A549 (cell line): ENCODE measurements around the gene SNX27. TPM values are rescaled to one million over a fixed set of nuclear protein-coding genes. Genes with fewer than 3 reads are reported as not detected.

Source experiments
- ATAC-seq, 2 experiments: fragments of 200-7000 bp in 1 of 2; fragments of >200 bp in 1 of 2; cut with Nextera tagmentation in 1 of 2; cut with Tn5 transposase in 1 of 2; 3 replicates each; pipeline versions ENCODE4 v1.8.0 to v1.9.1; 2018 to 2020; ENCODE audit warnings: mild to moderate bottlenecking in 1 of 2, moderate library complexity in 1 of 2
- CTCF ChIA-PET: fragments of 300-600 bp; sonication (Branson Sonifier 250); formaldehyde crosslinking; extraction: SDS; loops from one replicate; lab custom pipeline; 2021; ENCODE audit warnings: antibody characterized with exemption, inconsistent platforms; lab: Yijun Ruan, JAX
- POLR2A ChIA-PET: fragments of 350-600 bp; formaldehyde crosslinking; extraction: SDS; loops from one replicate; lab custom pipeline; 2021; ENCODE audit warnings: antibody characterized with exemption, inconsistent platforms; lab: Yijun Ruan, JAX
- DNase-seq, 2 experiments: peaks; one replicate each; pipeline versions ENCODE4 v3.0.0 to v3.0.0-alpha.2; 2011 to 2016; ENCODE audit warnings: low read depth in 1 of 2, low spot score in 1 of 2
- FAIRE-seq: peaks from 2 replicates; lab custom pipeline; 2011; peaks lifted over from hg19 to GRCh38; lab: Jason Lieb, UNC
- H3K27ac ChIP-seq, 2 experiments: fragments of >200 bp; sonication (Bioruptor Twin); formaldehyde crosslinking; 3 replicates each; pipeline ENCODE4 v1.5.1; 2016 to 2017
- H3K4me1 ChIP-seq: fragments of >200 bp; sonication (Bioruptor Twin); formaldehyde crosslinking; 3 replicates; pipeline ENCODE4 v1.6.1; 2016
- H3K4me2 ChIP-seq: fragments of >200 bp; sonication (Bioruptor Twin); formaldehyde crosslinking; 3 replicates; pipeline ENCODE4 v1.6.1; 2016
- H3K4me3 ChIP-seq: fragments of >200 bp; sonication (Bioruptor Twin); formaldehyde crosslinking; 3 replicates; pipeline ENCODE4 v1.5.1; 2016
- H3K9me3 ChIP-seq: fragments of >200 bp; sonication (Bioruptor Twin); formaldehyde crosslinking; 3 replicates; pipeline ENCODE4 v1.6.1; 2016
- CBX2 ChIP-seq: fragments of 200-600 bp; sonication (generic); IDR thresholded peaks from 2 replicates; pipeline ENCODE4 v1.6.1; 2016; ENCODE audit warnings: low read depth, mild to moderate bottlenecking, borderline replicate concordance
- CEBPB ChIP-seq, 2 experiments: fragments of >200 bp in 1 of 2; sonication (Bioruptor Twin) in 1 of 2; formaldehyde crosslinking in 1 of 2; IDR thresholded peaks; 2 replicates each; pipeline ENCODE4 v1.6.1; 2012 to 2016
- CHD2 ChIP-seq: fragments of 150-350 bp; IDR thresholded peaks from 2 replicates; pipeline ENCODE4 v1.6.1; 2014; ENCODE audit warnings: low read length; ENCODE audit not compliant: partially characterized antibody
- EHF ChIP-seq: fragments of 250-450 bp; sonication (Bioruptor Pico); IDR thresholded peaks from 2 replicates; pipeline ENCODE4 v1.5.0; 2020; ENCODE audit warnings: mild to moderate bottlenecking
- EHMT2 ChIP-seq: fragments of 200-600 bp; sonication (generic); IDR thresholded peaks from 2 replicates; pipeline ENCODE4 v1.6.1; 2016; ENCODE audit warnings: antibody characterized with exemption, low read depth, mild to moderate bottlenecking, moderate library complexity
- EP300 ChIP-seq, 2 experiments: fragments of >200 bp; sonication (Bioruptor Twin); formaldehyde crosslinking; IDR thresholded peaks; 2 replicates in 1 of 2; 3 replicates in 1 of 2; pipeline ENCODE4 v1.6.1; 2016 to 2017
- HEYL ChIP-seq: fragments of 250-450 bp; sonication (Bioruptor Pico); IDR thresholded peaks from 2 replicates; pipeline ENCODE4 v1.8.0; 2021; ENCODE audit warnings: mild to moderate bottlenecking, moderate library complexity
- HMGXB4 ChIP-seq: fragments of 250-450 bp; sonication (Bioruptor Pico); IDR thresholded peaks from 2 replicates; pipeline ENCODE4 v1.5.0; 2021; ENCODE audit warnings: mild to moderate bottlenecking, moderate library complexity, borderline replicate concordance
- HOXA7 ChIP-seq: fragments of 250-450 bp; sonication (Bioruptor Pico); IDR thresholded peaks from 2 replicates; pipeline ENCODE4 v1.5.0; 2020; ENCODE audit warnings: mild to moderate bottlenecking, moderate library complexity
- HOXB5 ChIP-seq: fragments of 250-450 bp; sonication (Bioruptor Pico); IDR thresholded peaks from 2 replicates; pipeline ENCODE4 v1.5.0; 2020; ENCODE audit warnings: mild to moderate bottlenecking, moderate library complexity
- KDM1A ChIP-seq: fragments of 200-600 bp; sonication (generic); IDR thresholded peaks from 2 replicates; pipeline ENCODE4 v1.6.1; 2016; ENCODE audit warnings: low read depth, mild to moderate bottlenecking
- KDM5A ChIP-seq: fragments of 200-600 bp; sonication (generic); IDR thresholded peaks from 2 replicates; pipeline ENCODE4 v1.6.1; 2016; ENCODE audit warnings: antibody characterized with exemption, mild to moderate bottlenecking
- MYC ChIP-seq: IDR thresholded peaks from 2 replicates; pipeline ENCODE4 v1.6.1; 2012; ENCODE audit warnings: mild to moderate bottlenecking, inconsistent platforms, low read length, improper control_type of control experiment, borderline replicate concordance
- NR3C1 ChIP-seq: fragments of >200 bp; sonication (Bioruptor Twin); formaldehyde crosslinking; IDR thresholded peaks from 3 replicates; pipeline ENCODE4 v1.6.1; 2017
- POLR2A ChIP-seq: IDR thresholded peaks from 2 replicates; pipeline ENCODE4 v1.6.1; 2012; ENCODE audit warnings: mild to moderate bottlenecking, low read length
- RARB ChIP-seq: fragments of 250-450 bp; sonication (Bioruptor Pico); IDR thresholded peaks from 2 replicates; pipeline ENCODE4 v1.8.0; 2021; ENCODE audit warnings: mild to moderate bottlenecking, moderate library complexity
- REST ChIP-seq: fragments of 200-600 bp; sonication (generic); IDR thresholded peaks from 2 replicates; pipeline ENCODE4 v1.6.1; 2016; ENCODE audit warnings: antibody characterized with exemption, mild to moderate bottlenecking, moderate library complexity
- RFX5 ChIP-seq: fragments of 450-650 bp; IDR thresholded peaks from 2 replicates; pipeline ENCODE4 v1.7.1; 2014; ENCODE audit warnings: antibody characterized with exemption, mild to moderate bottlenecking, moderate library complexity
- TFCP2L1 ChIP-seq: fragments of 250-450 bp; sonication (Bioruptor Pico); IDR thresholded peaks from 2 replicates; pipeline ENCODE4 v1.5.0; 2021; ENCODE audit warnings: mild to moderate bottlenecking
- ZC3H11A ChIP-seq: fragments of 450-650 bp; IDR thresholded peaks from 2 replicates; pipeline ENCODE4 v1.6.1; 2014; ENCODE audit warnings: antibody characterized with exemption, mild to moderate bottlenecking
- ZFP36 ChIP-seq: fragments of 450-650 bp; IDR thresholded peaks from 2 replicates; pipeline ENCODE4 v1.6.1; 2014; ENCODE audit warnings: borderline replicate concordance; ENCODE audit not compliant: partially characterized antibody
- WGBS: methylation state at CpG from one replicate; pipeline ENCODE4 v1.1.6; 2017; ENCODE audit errors: missing lambda C conversion rate; 5-methylcytosine and 5-hydroxymethylcytosine counted together
- polyA plus RNA-seq, 4 experiments: library from polyadenylated mRNA; depleted of rRNA in 3 of 4; stranded (reverse); fragments of >200 nt; fragmentation: RNase III in 1 of 4; extraction: RNeasy Plus Mini Kit Qiagen cat#74134 plus additional on column Dnase treatment in 1 of 4; gene quantifications; 2 replicates in 3 of 4; 3 replicates in 1 of 4; pipeline ENCODE4 v1.2.3, GENCODE V29; 2011 to 2017
- TF ChIP-seq, protein P1 (sequence below): fragments of >200 bp; sonication (Bioruptor Twin); formaldehyde crosslinking; IDR thresholded peaks from 3 replicates; pipeline ENCODE4 v1.5.1; 2016

Gene SNX27
- polyA plus RNA-seq, 2 of the 4 experiments (the other 2 are of a cell fraction), result 13.6 to 29.1 TPM

DNA sequence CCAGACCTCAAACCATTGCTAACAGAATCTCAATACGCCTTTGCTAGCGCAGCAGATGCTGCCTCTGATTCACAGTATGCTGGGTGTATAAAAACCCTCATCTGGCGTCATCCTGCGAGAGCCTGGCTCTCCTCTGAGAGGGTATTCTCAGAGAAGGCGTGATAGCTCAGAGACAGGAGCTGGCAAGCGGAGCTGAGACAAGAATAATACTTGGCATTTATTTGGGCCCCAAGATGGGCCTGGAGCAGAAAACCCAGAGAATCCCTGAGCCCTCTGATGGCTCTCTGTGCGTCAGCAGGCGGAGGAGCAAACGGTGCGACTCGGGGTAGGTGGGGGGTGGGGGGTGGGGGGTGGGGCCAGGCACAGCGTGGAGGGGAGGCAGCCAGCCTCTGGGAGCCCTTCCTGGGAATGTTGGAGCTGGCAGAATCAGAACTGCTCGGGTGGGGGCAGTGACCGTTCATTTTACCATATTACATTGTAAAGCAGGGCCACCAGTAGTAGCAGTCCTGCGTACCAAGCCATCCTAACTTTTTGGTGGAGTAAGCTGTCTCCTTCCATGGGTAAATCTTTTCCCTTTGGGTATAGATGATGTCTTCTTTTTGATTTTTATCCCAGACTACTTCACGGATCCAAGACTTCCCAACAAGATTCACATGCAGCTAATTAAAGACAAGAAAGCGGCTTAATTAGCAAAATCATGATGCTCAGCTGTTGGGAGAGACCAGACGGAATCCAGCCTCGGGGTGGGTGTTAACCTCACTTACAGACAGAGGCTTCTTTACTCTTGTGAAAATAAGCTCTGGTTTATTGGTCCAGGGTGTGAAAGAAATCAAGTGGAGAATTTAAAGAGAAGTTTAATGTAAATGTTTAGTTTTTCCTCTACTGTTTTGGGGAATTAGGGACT, 116.6 kb downstream of the SNX27 start:
- CTCF ChIA-PET, result interaction anchor here (0.9 to 2.5 kb wide), 9 partner anchors 11 to 427 kb away, joined by 3 to 10 read pairs (median 5); no protein-coding TSS in a partner anchor
- no peak overlapping the region for H3K27ac ChIP-seq
- TF ChIP-seq RFX5 (no peak), ZC3H11A (no peak), EP300 (IDR thresholded peaks at IDR 0.05) (no peak), POLR2A (no peak), REST (no peak), EHF (CRISPR knock-in tag) (no peak)
- no peaks in the 10 kb centered on the region for H3K9me3 ChIP-seq
- POLR2A ChIA-PET, result no interaction called here
- FAIRE-seq, result no peak
- DNase-seq, result no peak
- H3K4me1 ChIP-seq, result no peaks in the 10 kb centered on the region
- H3K4me3 ChIP-seq, result no peak overlapping the region
- WGBS, result 74% methylated on average over 15 of the region's 19 CpGs
- H3K4me2 ChIP-seq, result no peak overlapping the region
- ATAC-seq, result peak in 1 of 2 experiments; percentile 51; a peak in 2 of 6 replicates

- POLR2A ChIA-PET, result no interaction called here
- no peaks in the 10 kb centered on the region for H3K9me3 ChIP-seq
- CTCF ChIA-PET, result interaction anchor here (0.5 to 2.5 kb wide), 7 partner anchors 10 to 428 kb away, joined by 3 to 10 read pairs (median 4); no protein-coding TSS in a partner anchor
- H3K4me3 ChIP-seq, result no peak overlapping the region
- ATAC-seq (no peak), FAIRE-seq (no peak), DNase-seq (no peak)
- no peaks in the 10 kb centered on the region for H3K4me1 ChIP-seq
- no peak overlapping the region for H3K4me2 ChIP-seq
- TF ChIP-seq KDM5A (no peak), KDM1A (no peak), HMGXB4 (CRISPR knock-in tag) (no peak), RARB (no peak), EHMT2 (no peak), HOXB5 (CRISPR knock-in tag) (no peak), CBX2 (no peak), CHD2 (no peak), CEBPB (IDR thresholded peaks at IDR 0.05) (no peak), HOXA7 (CRISPR knock-in tag) (no peak), HEYL (CRISPR knock-in tag) (no peak), ZFP36 (no peak), NR3C1 (no peak), MYC (no peak), ZC3H11A (no peak), TFCP2L1 (CRISPR knock-in tag) (no peak)
- TF ChIP-seq, protein P1, sequence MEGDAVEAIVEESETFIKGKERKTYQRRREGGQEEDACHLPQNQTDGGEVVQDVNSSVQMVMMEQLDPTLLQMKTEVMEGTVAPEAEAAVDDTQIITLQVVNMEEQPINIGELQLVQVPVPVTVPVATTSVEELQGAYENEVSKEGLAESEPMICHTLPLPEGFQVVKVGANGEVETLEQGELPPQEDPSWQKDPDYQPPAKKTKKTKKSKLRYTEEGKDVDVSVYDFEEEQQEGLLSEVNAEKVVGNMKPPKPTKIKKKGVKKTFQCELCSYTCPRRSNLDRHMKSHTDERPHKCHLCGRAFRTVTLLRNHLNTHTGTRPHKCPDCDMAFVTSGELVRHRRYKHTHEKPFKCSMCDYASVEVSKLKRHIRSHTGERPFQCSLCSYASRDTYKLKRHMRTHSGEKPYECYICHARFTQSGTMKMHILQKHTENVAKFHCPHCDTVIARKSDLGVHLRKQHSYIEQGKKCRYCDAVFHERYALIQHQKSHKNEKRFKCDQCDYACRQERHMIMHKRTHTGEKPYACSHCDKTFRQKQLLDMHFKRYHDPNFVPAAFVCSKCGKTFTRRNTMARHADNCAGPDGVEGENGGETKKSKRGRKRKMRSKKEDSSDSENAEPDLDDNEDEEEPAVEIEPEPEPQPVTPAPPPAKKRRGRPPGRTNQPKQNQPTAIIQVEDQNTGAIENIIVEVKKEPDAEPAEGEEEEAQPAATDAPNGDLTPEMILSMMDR, result no peak
- H3K27ac ChIP-seq, result no peak overlapping the region
- WGBS, result 58% methylated on average over 10 of the region's 10 CpGs
Measured at GRCh38 chr1:151729157-151729965, 117.5 kb downstream of the SNX27 start.
